Peyer's patch (tissue), 4 donors: Measurements from ENCODE around the gene BRD1.

Experiments used
- POLR2A ChIP-seq, 2 donors: fragments of 450-650 bp; IDR thresholded peaks; one replicate each; pipeline ENCODE4 v1.5.1; 2017; ENCODE audit warnings: antibody characterized with exemption in 2 of 2, mild to moderate bottlenecking in 2 of 2, moderate library complexity in 2 of 2
- TF ChIP-seq, protein P1 (sequence below), 6 experiments: fragments of 450-650 bp in 4 of 6; fragments of 200-600 bp in 2 of 6; sonication (generic) in 1 of 6; IDR thresholded peaks; one replicate each; pipeline ENCODE4 v1.5.1; 2017 to 2019; ENCODE audit warnings: antibody characterized with exemption in 6 of 6, mild to moderate bottlenecking in 3 of 6, moderate library complexity in 1 of 6

GRCh38 chr22:49775191-49775866 is 52.3 kb downstream of the BRD1 start:
- no peak for TF ChIP-seq POLR2A (IDR thresholded peaks at IDR 0.05)
- TF ChIP-seq, protein P1, sequence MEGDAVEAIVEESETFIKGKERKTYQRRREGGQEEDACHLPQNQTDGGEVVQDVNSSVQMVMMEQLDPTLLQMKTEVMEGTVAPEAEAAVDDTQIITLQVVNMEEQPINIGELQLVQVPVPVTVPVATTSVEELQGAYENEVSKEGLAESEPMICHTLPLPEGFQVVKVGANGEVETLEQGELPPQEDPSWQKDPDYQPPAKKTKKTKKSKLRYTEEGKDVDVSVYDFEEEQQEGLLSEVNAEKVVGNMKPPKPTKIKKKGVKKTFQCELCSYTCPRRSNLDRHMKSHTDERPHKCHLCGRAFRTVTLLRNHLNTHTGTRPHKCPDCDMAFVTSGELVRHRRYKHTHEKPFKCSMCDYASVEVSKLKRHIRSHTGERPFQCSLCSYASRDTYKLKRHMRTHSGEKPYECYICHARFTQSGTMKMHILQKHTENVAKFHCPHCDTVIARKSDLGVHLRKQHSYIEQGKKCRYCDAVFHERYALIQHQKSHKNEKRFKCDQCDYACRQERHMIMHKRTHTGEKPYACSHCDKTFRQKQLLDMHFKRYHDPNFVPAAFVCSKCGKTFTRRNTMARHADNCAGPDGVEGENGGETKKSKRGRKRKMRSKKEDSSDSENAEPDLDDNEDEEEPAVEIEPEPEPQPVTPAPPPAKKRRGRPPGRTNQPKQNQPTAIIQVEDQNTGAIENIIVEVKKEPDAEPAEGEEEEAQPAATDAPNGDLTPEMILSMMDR (IDR thresholded peaks at IDR 0.05), result no peak
